Osteocyte (in vitro differentiated cells): ENCODE measurements around the gene HIKESHI. TPM values are rescaled to one million over a fixed set of nuclear protein-coding genes. Genes with fewer than 3 reads are reported as not detected.

ENCODE experiments used
- DNase-seq: peaks from one replicate; pipeline ENCODE4 v3.0.0; 2021; ENCODE audit warnings: mixed read lengths; ENCODE audit not compliant: unreplicated experiment; ENCODE audit errors: extremely low spot score
- H3K27ac Mint-ChIP-seq: one replicate; pipeline ENCODE4 v1.8.0; 2021; ENCODE audit warnings: mild to moderate bottlenecking, mixed read lengths; ENCODE audit not compliant: unreplicated experiment
- H3K27me3 Mint-ChIP-seq: one replicate; pipeline ENCODE4 v1.8.0; 2021; ENCODE audit warnings: mixed read lengths; ENCODE audit not compliant: unreplicated experiment
- H3K36me3 Mint-ChIP-seq: one replicate; pipeline ENCODE4 v1.8.0; 2021; ENCODE audit warnings: mixed read lengths; ENCODE audit not compliant: unreplicated experiment
- H3K4me1 Mint-ChIP-seq: one replicate; pipeline ENCODE4 v1.8.0; 2021; ENCODE audit warnings: mixed read lengths; ENCODE audit not compliant: unreplicated experiment
- H3K4me3 Mint-ChIP-seq: one replicate; pipeline ENCODE4 v1.8.0; 2021; ENCODE audit warnings: mild to moderate bottlenecking, moderate library complexity, mixed read lengths; ENCODE audit not compliant: unreplicated experiment
- H3K9me3 Mint-ChIP-seq: one replicate; pipeline ENCODE4 v1.8.0; 2021; ENCODE audit warnings: mixed read lengths; ENCODE audit not compliant: unreplicated experiment
- CTCF ChIP-seq: fragments of 200-600 bp; sonication (generic); IDR thresholded peaks from 2 replicates; pipeline ENCODE4 v1.5.0; 2021; ENCODE audit warnings: antibody characterized with exemption, mild to moderate bottlenecking, moderate library complexity
- long read RNA-seq: library from polyadenylated mRNA; unstranded; transcript quantifications from one replicate; pipeline ENCODE4 v2.0.0, GENCODE V29; 2021
- total RNA-seq: library from RNA; stranded (reverse); gene quantifications from 2 replicates; pipeline ENCODE4 v1.2.1, GENCODE V29; 2021

Gene HIKESHI
- 33.6 and 38.8 TPM in 2 replicates for total RNA-seq
- long read RNA-seq, transcript HIKESHI-207 (4 exons, 1,694 nt): minor isoform, 11 of 90 reads
- long read RNA-seq, transcript HIKESHI-201 (5 exons, 1,113 nt): major isoform, 65 of 90 reads
- long read RNA-seq, partial matches to known transcripts: 1 of 90 reads
- long read RNA-seq, other reads (novel, unspliced or antisense): 9 of 90 reads

DNA sequence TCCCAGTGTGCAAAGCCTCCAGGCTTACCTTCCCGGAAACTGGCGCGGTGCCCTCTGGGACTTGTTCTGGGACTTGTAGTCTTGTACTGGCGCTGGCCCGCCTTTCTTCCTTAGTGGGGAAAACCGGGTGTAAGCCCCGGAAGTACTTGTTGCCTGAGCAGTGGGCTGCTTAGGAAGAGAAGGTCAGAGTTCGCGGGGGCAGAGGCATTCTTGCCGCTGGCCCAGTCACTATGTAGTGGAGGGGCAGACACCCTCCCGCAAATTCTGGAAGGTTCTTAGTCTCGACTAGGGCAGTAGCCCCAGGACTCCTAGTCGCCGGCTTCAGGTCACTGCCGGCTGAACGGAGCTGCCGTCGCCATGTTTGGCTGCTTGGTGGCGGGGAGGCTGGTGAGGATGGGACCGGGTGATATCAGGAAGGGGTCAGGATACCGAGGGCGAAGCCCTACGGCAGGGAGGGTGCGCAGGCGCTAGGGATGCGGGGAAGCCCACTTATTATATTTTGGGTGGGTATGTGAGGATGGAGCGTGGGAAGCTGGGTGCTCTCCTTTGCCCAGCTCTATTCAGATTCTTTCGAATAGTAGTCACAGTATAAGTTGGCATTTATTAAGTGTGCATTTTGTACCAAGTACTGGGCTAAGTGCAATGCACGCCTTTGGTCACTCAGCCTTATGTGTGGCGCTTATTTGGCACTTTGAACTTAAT is at the start of gene HIKESHI:
HIKESHI (plus strand) TSS at position 149 of the 702 bp plus-strand sequence; CDS start at position 358, 209 bp downstream.
- no peak for TF ChIP-seq CTCF
- Mint-ChIP-seq H3K36me3 (peaks cover 5% of the 10 kb centered on the region), H3K4me3 (peak within 1 kb of the TSS; percentile 100), H3K4me1 (peaks cover 18% of the 10 kb centered on the region), H3K9me3 (no peaks in the 10 kb centered on the region), H3K27me3 (peaks cover 12% of the 10 kb centered on the region), H3K27ac (peak within 1 kb of the TSS; percentile 92)
- DNase-seq: peak; percentile 97

GRCh38 chr11:86255896-86256295 is 46.1 kb upstream of the HIKESHI start:
- no peak for TF ChIP-seq CTCF
- H3K27ac Mint-ChIP-seq: no peak overlapping the region
- H3K27me3 Mint-ChIP-seq: no peaks in the 10 kb centered on the region
- no peak overlapping the region for H3K4me3 Mint-ChIP-seq
- peaks cover 23% of the 10 kb centered on the region for H3K36me3 Mint-ChIP-seq
- H3K9me3 Mint-ChIP-seq: no peaks in the 10 kb centered on the region
- H3K4me1 Mint-ChIP-seq: peaks cover 8% of the 10 kb centered on the region
- no peak for DNase-seq

DNA sequence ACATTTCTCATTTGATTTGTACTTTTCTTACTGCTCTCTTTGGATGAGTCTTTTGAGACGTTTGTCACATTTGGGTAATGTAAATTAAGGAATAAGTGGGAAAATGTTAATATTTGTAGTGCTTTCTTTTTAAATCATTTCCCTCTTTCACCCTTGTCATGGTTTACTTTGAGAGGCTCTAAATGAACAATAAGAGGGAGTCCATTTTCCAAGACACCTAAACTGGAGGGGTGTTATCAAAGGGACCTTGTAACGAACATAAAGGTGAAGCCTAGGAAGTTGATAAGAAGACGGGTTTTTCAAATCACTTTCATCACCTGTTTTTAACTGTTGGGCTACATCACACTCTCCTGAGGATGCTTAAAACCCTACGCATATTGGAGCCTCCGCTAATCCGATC is 45.4 kb upstream of the HIKESHI start:
- Mint-ChIP-seq H3K36me3 (peaks cover 23% of the 10 kb centered on the region), H3K27ac (no peak overlapping the region), H3K4me1 (peaks cover 3% of the 10 kb centered on the region), H3K4me3 (no peak overlapping the region), H3K9me3 (no peaks in the 10 kb centered on the region), H3K27me3 (no peaks in the 10 kb centered on the region)
- TF ChIP-seq CTCF: no peak
- no peak for DNase-seq

GRCh38 chr11:86257446-86257845 is 44.6 kb upstream of the HIKESHI start:
- H3K9me3 Mint-ChIP-seq: no peaks in the 10 kb centered on the region
- no peak for TF ChIP-seq CTCF
- peaks cover 3% of the 10 kb centered on the region for H3K4me1 Mint-ChIP-seq
- H3K4me3 Mint-ChIP-seq: no peak overlapping the region
- peaks cover 27% of the 10 kb centered on the region for H3K36me3 Mint-ChIP-seq
- H3K27me3 Mint-ChIP-seq: no peaks in the 10 kb centered on the region
- no peak for DNase-seq
- H3K27ac Mint-ChIP-seq: peak overlapping the region; percentile 3

DNA sequence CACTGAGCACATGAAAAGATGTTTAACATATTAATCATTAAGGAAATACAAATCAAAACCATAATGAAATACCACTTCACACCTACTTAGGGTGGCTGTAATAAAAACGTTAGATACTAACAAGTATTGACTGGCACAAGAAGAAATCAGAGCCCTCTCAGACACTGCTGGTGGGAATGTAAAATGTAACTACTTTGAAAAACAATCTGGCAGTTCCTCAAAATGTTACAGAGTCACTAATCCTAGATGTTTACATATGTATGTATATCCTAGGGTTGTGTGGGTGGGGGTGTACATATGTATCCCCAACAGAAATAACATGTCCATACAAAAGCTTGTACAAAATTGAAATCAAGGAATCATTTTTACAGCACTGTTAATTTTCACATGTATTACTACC is 42.3 kb upstream of the HIKESHI start:
- Mint-ChIP-seq H3K27me3 (no peaks in the 10 kb centered on the region), H3K4me3 (no peak overlapping the region), H3K4me1 (peaks cover 3% of the 10 kb centered on the region), H3K9me3 (no peaks in the 10 kb centered on the region), H3K36me3 (peaks cover 28% of the 10 kb centered on the region), H3K27ac (no peak overlapping the region)
- no peak for DNase-seq
- no peak for TF ChIP-seq CTCF
